SK-N-SH (cell line): ENCODE measurements around the gene CCNY. TPM values are rescaled to one million over a fixed set of nuclear protein-coding genes. Genes with fewer than 3 reads are reported as not detected.

ENCODE experiments used
- CTCF ChIA-PET: fragments of 300-600, 350-600 bp; formaldehyde crosslinking; extraction: SDS; loops from one replicate; lab custom pipeline; 2021; lab: Yijun Ruan, JAX
- POLR2A ChIA-PET: fragments of 350-600 bp; sonication (Branson Sonifier 250); formaldehyde crosslinking; extraction: SDS; loops from one replicate; lab custom pipeline; 2020; ENCODE audit warnings: antibody characterized with exemption, inconsistent platforms; lab: Yijun Ruan, JAX
- DNase-seq: peaks from one replicate; pipeline ENCODE4 v3.0.0; 2012
- H2AFZ ChIP-seq: fragments of 200-600 bp; sonication (generic); 2 replicates; pipeline ENCODE4 v1.8.1; 2016; ENCODE audit warnings: antibody characterized with exemption, mild to moderate bottlenecking, low read depth
- H3F3A ChIP-seq: fragments of 200-600 bp; sonication (generic); replicated peaks from 2 replicates; pipeline ENCODE3; 2016; ENCODE audit warnings: antibody characterized with exemption, mild to moderate bottlenecking; ENCODE audit not compliant: insufficient read depth
- H3K27ac ChIP-seq, 2 experiments: fragments of 200-500 bp in 1 of 2; fragments of 200-600 bp in 1 of 2; sonication (Bioruptor generic) in 1 of 2; sonication (generic), shearing (Covaris generic) in 1 of 2; 2 replicates each; pipeline versions ENCODE4 v1.5.1 to v1.6.1; 2014 to 2016; ENCODE audit warnings: low read depth in 2 of 2, inconsistent platforms in 1 of 2, low read length in 1 of 2, mild to moderate bottlenecking in 1 of 2, mixed read lengths in 1 of 2
- H3K27me3 ChIP-seq: fragments of 200-600 bp; sonication (generic), shearing (Covaris generic); 2 replicates; pipeline ENCODE4 v1.6.1; 2016; ENCODE audit warnings: mixed run types; ENCODE audit not compliant: insufficient read depth
- H3K36me3 ChIP-seq, 2 experiments: fragments of 200-500 bp in 1 of 2; fragments of 200-600 bp in 1 of 2; sonication (Bioruptor generic) in 1 of 2; sonication (generic) in 1 of 2; replicated peaks in 1 of 2; 2 replicates each; pipeline versions ENCODE3 to v1.5.1; 2014 to 2016; ENCODE audit warnings: low read length in 1 of 2, mild to moderate bottlenecking in 1 of 2; ENCODE audit not compliant: insufficient read depth in 2 of 2, control insufficient read depth in 1 of 2
- H3K4me1 ChIP-seq, 2 experiments: fragments of 200-500 bp in 1 of 2; fragments of 200-600 bp in 1 of 2; sonication (Bioruptor generic) in 1 of 2; sonication (generic), shearing (Covaris generic) in 1 of 2; 2 replicates each; pipeline versions ENCODE4 v1.5.1 to v1.6.1; 2014 to 2016; ENCODE audit warnings: low read depth in 1 of 2, low read length in 1 of 2, mixed run types in 1 of 2; ENCODE audit not compliant: insufficient read depth in 2 of 2, control insufficient read depth in 1 of 2
- H3K4me2 ChIP-seq: fragments of 200-600 bp; sonication (generic), shearing (Covaris generic); 2 replicates; pipeline ENCODE4 v1.6.1; 2017; ENCODE audit warnings: mixed run types
- H3K4me3 ChIP-seq, 2 experiments: fragments of 200-500 bp in 1 of 2; fragments of 200-600 bp in 1 of 2; sonication (Bioruptor generic) in 1 of 2; sonication (generic), shearing (Covaris generic) in 1 of 2; 2 replicates each; pipeline versions ENCODE4 v1.5.1 to v1.8.1; 2014 to 2016; ENCODE audit warnings: low read depth in 2 of 2, inconsistent platforms in 1 of 2, low read length in 1 of 2, mild to moderate bottlenecking in 1 of 2, mixed read lengths in 1 of 2, moderate library complexity in 1 of 2
- H3K79me2 ChIP-seq: fragments of 200-600 bp; sonication (generic); 2 replicates; pipeline ENCODE4 v1.8.1; 2017; ENCODE audit warnings: mild to moderate bottlenecking; ENCODE audit not compliant: insufficient read depth
- H3K9ac ChIP-seq: fragments of 200-600 bp; sonication (generic); 2 replicates; pipeline ENCODE4 v1.6.1; 2017; ENCODE audit warnings: mixed run types
- H3K9me2 ChIP-seq: fragments of 200-600 bp; sonication (generic); 2 replicates; pipeline ENCODE4 v1.6.1; 2017; ENCODE audit warnings: mixed run types
- H3K9me3 ChIP-seq: fragments of 200-600 bp; sonication (generic); 2 replicates; pipeline ENCODE4 v1.6.1; 2017; ENCODE audit warnings: mixed run types, mild to moderate bottlenecking, moderate library complexity
- H4K20me1 ChIP-seq: fragments of 200-600 bp; sonication (generic); 2 replicates; pipeline ENCODE4 v1.6.1; 2017; ENCODE audit warnings: mild to moderate bottlenecking, mixed run types; ENCODE audit not compliant: insufficient read depth
- CHD2 ChIP-seq: fragments of 150-350 bp; IDR thresholded peaks from 2 replicates; pipeline ENCODE4 v1.6.1; 2018; ENCODE audit warnings: low read length; ENCODE audit not compliant: partially characterized antibody
- ELF1 ChIP-seq: IDR thresholded peaks from 2 replicates; pipeline ENCODE4 v1.4.0; 2012
- FOSL2 ChIP-seq: IDR thresholded peaks from 2 replicates; pipeline ENCODE4 v1.4.0; 2012; ENCODE audit warnings: low read depth, mild to moderate bottlenecking, moderate library complexity, borderline replicate concordance
- GABPA ChIP-seq: IDR thresholded peaks from 2 replicates; pipeline ENCODE4 v1.4.0; 2012; ENCODE audit warnings: low read depth, mild to moderate bottlenecking
- JUND ChIP-seq: IDR thresholded peaks from 2 replicates; pipeline ENCODE4 v1.4.0; 2012
- MAX ChIP-seq: IDR thresholded peaks from 2 replicates; pipeline ENCODE4 v1.4.0; 2012; ENCODE audit warnings: low read depth
- NFIC ChIP-seq: IDR thresholded peaks from 2 replicates; pipeline ENCODE4 v1.4.0; 2012; ENCODE audit warnings: borderline replicate concordance
- NRF1 ChIP-seq: IDR thresholded peaks from 2 replicates; pipeline ENCODE4 v1.6.1; 2012; ENCODE audit warnings: low read depth, mild to moderate bottlenecking, low read length
- PBX3 ChIP-seq: IDR thresholded peaks from 2 replicates; pipeline ENCODE4; 2012
- POLR2AphosphoS5 ChIP-seq: IDR thresholded peaks from 2 replicates; pipeline ENCODE4 v1.6.1; 2012; ENCODE audit warnings: low read depth, low read length
- RCOR1 ChIP-seq: fragments of 150-350 bp; IDR thresholded peaks from 2 replicates; pipeline ENCODE4 v1.6.1; 2017; ENCODE audit warnings: antibody characterized with exemption, low read length
- RXRA ChIP-seq: IDR thresholded peaks from 2 replicates; pipeline ENCODE4 v1.4.0; 2012; ENCODE audit warnings: low read depth, mild to moderate bottlenecking, borderline replicate concordance
- SIN3A ChIP-seq: IDR thresholded peaks from 2 replicates; pipeline ENCODE4 v1.6.1; 2012; ENCODE audit warnings: low read depth, mild to moderate bottlenecking, low read length, moderate library complexity, borderline replicate concordance
- TAF1 ChIP-seq: IDR thresholded peaks from 2 replicates; pipeline ENCODE4 v1.6.1; 2012; ENCODE audit warnings: low read depth, mild to moderate bottlenecking, low read length, moderate library complexity, borderline replicate concordance
- TCF12 ChIP-seq: IDR thresholded peaks from 2 replicates; pipeline ENCODE4 v1.4.0; 2012
- YY1 ChIP-seq: IDR thresholded peaks from 2 replicates; pipeline ENCODE4 v1.4.0; 2012; ENCODE audit warnings: low read depth, mild to moderate bottlenecking
- WGBS: methylation state at CpG from one replicate; pipeline ENCODE4 v1.1.6; 2017; ENCODE audit warnings: low lambda C conversion rate; 5-methylcytosine and 5-hydroxymethylcytosine counted together
- polyA plus RNA-seq, 3 experiments: library from polyadenylated mRNA; depleted of rRNA; stranded (reverse); fragments of >200 nt; gene quantifications; 2 replicates each; pipeline ENCODE4 v1.2.3, GENCODE V29; 2012

Gene CCNY
- polyA plus RNA-seq (2012; rRNA removed) = 29.4 and 35.7 TPM in 2 replicates
- 32.3 and 49.0 TPM in 2 replicates for polyA plus RNA-seq (2012; cell fraction: cytosol; rRNA removed)
- 10.9 and 26.2 TPM in 2 replicates for polyA plus RNA-seq (2012; cell fraction: nucleus; rRNA removed)

- Histone ChIP-seq H3K9me2 (no peaks in the 10 kb centered on the region), H3K27me3 (no peaks in the 10 kb centered on the region), H4K20me1 (peaks cover 43% of the 10 kb centered on the region), H3K9me3 (no peaks in the 10 kb centered on the region), H2AFZ (peak within 1 kb of the TSS; percentile 57; the same call in 1 of the 2 replicates), H3K4me2 (peak within 1 kb of the TSS; percentile 93), H3K4me3 (peak within 1 kb of the TSS; percentile 65 to 83), H3F3A (peaks cover 4% of the 10 kb centered on the region), H3K79me2 (peaks cover 90% of the 10 kb centered on the region), H3K27ac (peak within 1 kb of the TSS; percentile 58 to 82; a peak in 3 of 4 replicates), H3K4me1 (peaks cover 19 to 28% of the 10 kb centered on the region in 2 experiments; a peak in 3 of 4 replicates), H3K36me3 (peaks cover 0 to 6% of the 10 kb centered on the region in 2 experiments), H3K9ac (peak within 1 kb of the TSS; percentile 84)
- POLR2A ChIA-PET = interaction anchor here (0.6 kb wide), 1 partner anchor 73 kb away, joined by 3 read pairs; no protein-coding TSS in a partner anchor
- peak; percentile 96 for DNase-seq
- WGBS = 2% methylated on average over 18 of the region's 109 CpGs
- CTCF ChIA-PET = no interaction called here
- TF ChIP-seq TAF1 (peak; percentile 46; the same call in 1 of the 2 replicates), NRF1 (0 out of 2 replicates have a peak, but pooled peaks have one; percentile 5), MAX (0 out of 2 replicates have a peak, but pooled peaks have one; percentile 10), SIN3A (0 out of 2 replicates have a peak, but pooled peaks have one; percentile 25), JUND (no peak), ELF1 (no peak), POLR2AphosphoS5 (peak; percentile 70), CHD2 (peak; percentile 26), GABPA (peak; percentile 79)
Observed at GRCh38 chr10:35336084-35336831, at the start of gene CCNY. TSS of gene CCNY (plus strand) at chr10:35336509. CDS start at chr10:35337054, 545 bp downstream.

GRCh38 chr10:35289198-35289597 is 47.1 kb upstream of the CCNY start:
- WGBS = 54% methylated on average over 1 of the region's 1 CpG
- H4K20me1 ChIP-seq = no peaks in the 10 kb centered on the region
- no peak overlapping the region for H3K4me3 ChIP-seq
- POLR2A ChIA-PET = no interaction called here
- no peaks in the 10 kb centered on the region for H3K79me2 ChIP-seq
- H3K36me3 ChIP-seq = no peaks in the 10 kb centered on the region
- H3K4me1 ChIP-seq = no peaks in the 10 kb centered on the region
- H3K9me3 ChIP-seq = no peaks in the 10 kb centered on the region
- CTCF ChIA-PET = no interaction called here
- no peak overlapping the region for H3K4me2 ChIP-seq
- DNase-seq = no peak
- no peaks in the 10 kb centered on the region for H3K27me3 ChIP-seq
- H3K9ac ChIP-seq = no peak overlapping the region
- no peaks in the 10 kb centered on the region for H3F3A ChIP-seq
- no peak overlapping the region for H3K27ac ChIP-seq
- H2AFZ ChIP-seq = no peak overlapping the region
- no peaks in the 10 kb centered on the region for H3K9me2 ChIP-seq
- TF ChIP-seq ELF1 = no peak
- TF ChIP-seq RXRA = no peak
- no peak for TF ChIP-seq CHD2
- TF ChIP-seq GABPA = no peak
- TF ChIP-seq PBX3 = no peak
- TF ChIP-seq FOSL2 = no peak
- TF ChIP-seq YY1 = no peak
- no peak for TF ChIP-seq TCF12
- TF ChIP-seq MAX = no peak
- no peak for TF ChIP-seq NRF1
- TF ChIP-seq RCOR1 = no peak
- no peak for TF ChIP-seq NFIC
- TF ChIP-seq, all 33 proteins: peak for 0
